GM19099 (cell line): ENCODE data around the gene NCKAP5.

Source experiments
- POLR2A ChIP-seq: IDR thresholded peaks from 3 replicates; pipeline ENCODE4 v1.6.1; 2011; ENCODE audit warnings: low read depth; ENCODE audit not compliant: insufficient read length; ENCODE audit errors: extremely low read depth

NCKAP5 gene

DNA sequence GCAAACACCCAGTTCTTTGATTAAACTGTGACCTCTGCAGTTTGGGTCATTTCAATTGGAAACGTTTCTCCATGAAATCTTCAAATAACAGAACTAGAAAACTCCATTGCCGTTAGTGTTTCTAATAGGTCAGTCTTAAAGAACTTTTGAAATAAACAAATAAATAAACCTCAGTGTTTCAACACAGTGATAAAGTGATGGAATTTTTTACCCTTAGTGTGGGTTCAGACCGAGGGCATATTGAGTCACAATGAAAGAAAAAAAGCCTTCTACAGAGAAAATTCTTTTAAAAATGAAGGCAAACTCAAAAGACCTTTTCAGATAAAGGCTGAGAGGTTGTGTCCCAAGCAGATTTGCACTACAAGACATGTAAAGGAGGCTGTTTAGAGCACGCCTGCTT lies 149.6 kb downstream of the NCKAP5 start:
- no peak for TF ChIP-seq POLR2A

DNA sequence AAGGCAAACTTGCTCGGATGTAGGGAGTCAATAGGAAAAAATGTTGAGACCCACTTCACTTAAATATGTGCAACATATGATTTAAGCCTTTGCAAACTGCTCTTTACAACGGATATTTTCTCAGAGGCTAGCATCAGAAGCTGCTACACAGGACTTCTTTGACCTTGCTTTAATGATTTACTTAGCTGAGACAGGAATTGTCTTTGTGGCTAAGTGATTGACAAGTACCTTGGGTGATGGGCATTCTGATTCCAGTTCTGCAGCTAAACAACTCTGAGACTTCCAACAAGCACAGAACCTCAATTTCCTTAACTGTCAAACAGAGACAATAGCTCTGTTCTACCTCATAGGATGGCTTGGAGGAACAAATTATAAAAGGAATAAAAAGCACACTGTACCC lies 150.2 kb downstream of the NCKAP5 start:
- TF ChIP-seq POLR2A: no peak

DNA sequence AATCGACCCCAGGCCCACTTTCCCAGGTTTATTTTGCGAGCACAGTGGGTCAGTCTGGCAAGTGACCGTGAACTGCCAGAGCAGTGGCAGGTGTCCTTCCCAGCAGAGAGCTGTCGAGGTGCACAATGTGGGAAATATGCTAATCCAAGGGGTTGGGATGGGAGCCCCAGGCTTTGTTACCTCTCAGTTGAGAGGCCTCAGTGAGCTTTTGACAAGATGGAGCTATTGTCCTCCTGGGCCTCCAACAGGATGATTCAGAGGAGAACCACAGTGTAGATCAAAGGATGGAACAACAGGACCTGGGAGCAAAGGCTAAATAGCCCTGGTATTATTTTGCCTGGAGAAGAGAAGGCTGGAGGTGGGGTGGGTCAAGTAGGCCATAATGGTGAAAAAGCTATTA lies 150.8 kb downstream of the NCKAP5 start:
- no peak for TF ChIP-seq POLR2A

DNA sequence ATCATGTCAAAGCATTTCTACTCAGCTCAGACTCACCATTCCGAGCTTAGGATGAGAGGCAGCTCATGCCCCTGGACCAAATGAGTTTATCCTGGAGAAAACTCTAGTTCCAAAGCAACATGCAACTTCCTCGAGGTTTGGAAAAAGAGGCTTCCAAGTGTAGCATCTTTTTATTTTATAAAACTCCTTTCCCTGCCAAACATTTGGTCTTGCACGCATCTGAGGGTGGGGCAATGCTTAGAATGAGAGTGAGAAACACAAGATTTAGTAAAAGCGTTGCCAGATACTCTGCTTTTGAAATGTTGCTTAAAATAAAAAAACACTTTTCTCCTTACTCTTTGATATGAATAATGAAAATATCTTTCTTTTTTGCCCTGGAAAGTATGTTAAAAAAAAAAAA lies 151.5 kb downstream of the NCKAP5 start:
- TF ChIP-seq POLR2A: no peak

DNA sequence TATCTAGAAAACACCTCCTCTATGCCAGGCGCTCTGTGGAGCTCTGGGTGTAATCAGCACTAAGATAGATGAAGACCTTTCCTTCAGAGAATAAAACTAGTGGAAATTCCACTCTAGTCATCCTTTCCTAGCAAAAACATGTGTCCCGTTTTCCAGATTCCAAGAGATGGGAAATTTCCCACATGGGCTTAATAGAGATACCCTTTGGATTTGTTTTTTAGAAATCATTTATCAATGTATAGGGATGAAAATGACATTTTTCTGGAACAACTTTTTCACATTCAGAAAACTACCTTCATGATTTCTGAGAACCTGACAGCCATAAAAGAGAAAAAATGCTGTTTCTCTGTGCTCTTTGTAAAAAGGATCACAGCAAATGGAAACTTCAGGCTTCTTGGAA lies 152.1 kb downstream of the NCKAP5 start:
- TF ChIP-seq POLR2A: no peak

DNA sequence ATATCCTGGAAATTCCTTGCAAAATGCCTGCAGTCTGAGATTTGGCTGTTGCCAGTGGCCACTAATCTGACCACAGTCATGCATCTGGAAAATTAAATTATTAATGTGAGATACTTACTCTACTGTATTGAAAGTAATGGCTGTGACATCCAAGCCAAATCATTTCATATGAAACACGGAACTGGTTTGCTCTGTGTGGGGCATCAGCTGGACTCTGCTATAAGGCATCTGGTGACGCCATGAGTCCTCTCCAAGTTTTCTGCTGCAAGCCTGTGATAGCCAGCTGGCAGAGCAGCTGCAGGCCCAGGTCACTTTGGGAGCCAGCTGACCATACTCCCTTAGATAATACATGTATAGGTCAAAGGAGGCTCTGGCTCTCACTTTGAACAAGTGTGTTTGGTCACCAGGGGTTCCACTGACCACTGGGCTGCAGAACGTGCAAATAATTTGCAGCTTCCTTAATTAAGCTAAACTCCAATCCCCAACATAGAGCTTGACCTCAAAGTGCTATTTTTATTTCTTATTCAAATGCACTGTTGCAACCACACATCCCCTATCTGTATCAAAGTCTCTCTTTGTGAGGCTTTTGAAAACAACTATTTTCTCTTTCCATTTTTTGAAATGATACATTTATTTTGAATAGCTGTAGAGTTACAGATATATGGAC lies 152.9 kb downstream of the NCKAP5 start:
- no peak for TF ChIP-seq POLR2A

DNA sequence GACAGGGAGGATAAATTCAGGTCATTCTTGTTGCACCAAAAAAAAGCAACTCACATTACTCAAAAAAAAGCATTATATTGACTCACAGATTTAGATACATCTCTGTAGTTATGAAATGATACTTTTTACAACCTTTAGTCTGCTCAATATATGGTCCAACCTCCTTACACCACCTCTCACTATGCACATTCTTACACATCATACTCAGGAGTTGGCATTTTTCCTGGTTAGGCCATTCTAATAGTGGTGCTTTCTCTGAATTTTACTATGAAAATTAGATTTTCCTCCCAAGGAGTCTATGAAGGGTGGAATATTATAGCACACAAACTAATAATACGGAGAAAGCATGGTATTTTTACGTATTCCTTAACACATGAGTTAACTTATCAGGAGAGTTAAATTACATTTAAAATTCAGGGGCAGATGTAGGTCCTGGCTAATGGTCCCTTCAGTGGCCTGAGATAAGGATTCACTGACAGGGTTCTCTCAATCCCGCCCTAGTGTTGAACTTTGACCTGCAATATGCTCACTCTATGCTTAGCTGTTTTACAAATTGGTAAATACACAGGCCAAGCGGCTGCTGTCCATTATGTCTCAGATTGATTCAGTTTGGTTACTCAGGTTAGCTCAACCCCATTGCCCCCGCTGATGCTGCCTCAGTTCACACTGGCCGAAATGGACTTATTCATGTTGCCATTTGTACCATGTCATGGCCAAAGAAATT lies 153.6 kb downstream of the NCKAP5 start:
- TF ChIP-seq POLR2A: no peak

DNA sequence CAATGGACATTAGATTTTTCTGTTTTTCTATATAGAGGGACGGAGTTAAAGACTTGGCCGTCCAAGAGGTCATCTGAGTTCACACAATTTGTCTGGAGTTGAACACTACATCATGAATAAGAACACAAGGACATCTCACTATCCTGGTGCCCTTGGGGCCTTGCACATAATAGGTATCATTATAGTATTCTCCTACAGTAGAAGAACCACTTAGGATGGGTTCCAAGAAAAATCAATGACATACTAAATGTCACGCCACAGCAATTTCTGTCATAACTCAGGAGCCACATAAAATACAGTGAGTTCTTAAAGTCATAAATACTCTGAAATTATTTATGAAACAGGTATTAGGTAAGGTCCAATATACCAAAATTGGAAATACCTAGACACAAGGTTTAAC lies 154.4 kb downstream of the NCKAP5 start:
- TF ChIP-seq POLR2A: no peak

DNA sequence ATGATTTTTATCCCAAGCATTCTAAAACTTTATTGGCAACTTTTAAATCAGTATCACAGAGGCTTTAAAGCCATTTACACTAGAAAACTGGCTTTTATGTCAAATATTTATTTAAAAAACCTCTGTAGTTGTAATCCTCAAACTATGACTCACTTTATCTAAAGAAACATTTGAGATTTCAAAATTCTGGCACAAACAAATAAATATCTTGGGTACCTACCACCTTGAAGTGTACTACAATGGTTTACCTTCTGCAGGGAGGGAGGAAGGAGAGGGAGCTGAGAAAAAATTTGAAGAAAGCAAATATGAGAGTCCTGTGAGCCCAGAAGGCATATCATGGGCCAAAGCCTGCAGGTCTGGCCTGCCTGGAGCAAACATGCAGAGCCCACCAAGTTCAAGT lies 155.6 kb downstream of the NCKAP5 start:
- no peak for TF ChIP-seq POLR2A

DNA sequence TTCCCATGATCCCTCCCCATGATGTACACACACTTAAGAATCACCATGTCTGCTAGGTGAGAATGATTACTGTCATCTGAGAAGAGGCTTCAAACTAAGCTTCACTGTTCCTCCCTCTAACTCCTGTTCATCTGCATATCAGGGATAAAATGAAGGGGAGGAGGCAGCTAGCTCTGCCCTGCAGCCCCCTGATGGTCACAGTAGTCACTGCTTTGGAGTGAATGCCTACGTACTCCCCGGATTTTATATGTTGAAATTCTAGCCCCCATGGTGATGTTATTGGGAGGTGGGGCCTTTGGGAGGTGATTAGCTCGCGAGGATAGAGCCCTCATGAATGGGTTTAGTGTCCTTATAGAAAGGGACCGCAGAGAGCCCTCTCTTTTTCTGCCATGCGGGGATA lies 156.4 kb downstream of the NCKAP5 start:
- no peak for TF ChIP-seq POLR2A

DNA sequence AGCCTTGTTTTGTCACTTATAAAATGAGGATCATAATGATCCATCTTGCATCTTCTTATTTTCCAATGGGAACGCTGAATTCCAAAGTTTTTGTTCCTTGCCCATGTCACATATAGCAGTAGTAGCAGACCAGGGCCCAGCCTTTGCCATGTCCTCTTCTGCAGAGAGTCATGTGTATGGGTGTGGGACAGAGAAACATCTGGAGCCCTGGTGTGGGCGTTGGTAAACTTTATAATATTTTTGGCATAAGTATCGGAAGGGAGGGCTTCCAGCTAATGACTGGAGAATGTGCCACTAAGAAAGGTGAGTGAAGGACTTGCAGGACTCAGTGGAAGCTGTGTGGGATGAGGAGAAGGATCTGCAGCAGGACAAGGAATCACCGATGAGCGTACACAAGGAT lies 157.2 kb downstream of the NCKAP5 start:
- no peak for TF ChIP-seq POLR2A

DNA sequence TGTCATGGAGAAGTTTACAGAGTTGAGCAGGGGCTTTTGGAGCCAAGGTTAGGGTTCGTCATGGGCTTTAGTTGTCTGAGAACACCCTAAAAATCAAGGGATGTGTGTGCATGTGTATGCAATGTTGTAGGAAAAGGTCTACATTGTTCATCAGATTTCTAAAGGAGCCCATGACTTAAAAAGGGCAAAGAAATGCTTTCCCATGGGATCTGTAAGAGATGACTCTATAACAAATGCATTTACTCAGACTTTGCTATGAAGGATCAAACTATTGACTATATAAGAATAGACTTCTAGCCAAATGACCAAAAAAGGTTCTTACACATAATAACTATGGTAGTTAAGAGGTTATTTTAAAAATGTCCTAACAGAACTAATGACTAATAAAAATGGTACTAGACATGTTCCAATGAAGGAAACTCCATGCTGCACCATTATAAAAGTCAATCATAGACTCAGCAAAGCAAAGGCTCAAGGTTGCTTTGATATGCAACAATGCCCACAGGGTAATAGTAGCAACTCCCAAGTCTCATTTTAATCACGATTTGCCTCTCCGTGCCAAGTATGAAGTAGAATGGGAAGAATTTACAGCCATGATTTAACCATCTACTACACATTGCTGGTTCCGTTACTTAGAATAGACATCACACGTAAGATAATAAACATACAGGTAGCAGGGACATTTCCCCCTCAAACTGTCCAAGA lies 158.5 kb downstream of the NCKAP5 start:
- no peak for TF ChIP-seq POLR2A

DNA sequence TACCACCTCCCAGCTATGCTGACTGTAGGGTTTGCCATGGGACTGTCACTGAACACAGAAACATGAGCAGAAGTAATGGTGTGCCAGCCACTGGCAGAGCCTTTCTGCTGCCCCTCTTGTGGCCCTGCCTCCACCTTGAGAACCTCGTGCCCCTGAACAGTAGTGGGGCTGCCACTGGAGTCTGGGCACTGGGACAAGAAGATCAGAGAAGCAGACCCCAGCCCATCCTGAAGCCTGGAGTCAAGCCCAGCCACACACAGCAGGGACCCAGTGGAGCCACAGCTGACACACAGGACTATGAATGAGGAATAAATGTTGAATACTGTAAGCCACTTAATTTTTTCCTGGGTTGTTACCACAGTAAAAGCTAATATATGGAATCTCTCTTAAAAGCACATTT lies 159.6 kb downstream of the NCKAP5 start:
- no peak for TF ChIP-seq POLR2A

DNA sequence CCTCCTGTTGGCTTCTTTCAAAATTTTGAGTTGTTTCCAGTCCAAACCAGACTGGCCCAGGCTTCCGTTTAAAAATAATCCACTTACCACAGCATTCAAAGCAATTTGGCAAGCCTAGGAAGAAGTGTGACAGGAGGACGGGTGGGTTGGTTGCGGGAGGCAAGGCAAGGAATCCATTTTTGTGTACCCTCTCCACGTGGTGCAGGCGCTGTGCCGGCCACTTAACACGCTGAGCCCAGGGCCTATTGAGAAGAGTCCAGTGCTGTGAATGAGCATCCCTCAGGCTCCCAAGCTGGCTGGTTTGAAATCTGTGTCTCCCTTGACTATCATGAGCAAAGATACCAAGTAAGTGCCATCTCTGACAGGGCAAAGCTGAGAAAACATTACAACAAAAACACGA lies 160.9 kb downstream of the NCKAP5 start:
- no peak for TF ChIP-seq POLR2A

DNA sequence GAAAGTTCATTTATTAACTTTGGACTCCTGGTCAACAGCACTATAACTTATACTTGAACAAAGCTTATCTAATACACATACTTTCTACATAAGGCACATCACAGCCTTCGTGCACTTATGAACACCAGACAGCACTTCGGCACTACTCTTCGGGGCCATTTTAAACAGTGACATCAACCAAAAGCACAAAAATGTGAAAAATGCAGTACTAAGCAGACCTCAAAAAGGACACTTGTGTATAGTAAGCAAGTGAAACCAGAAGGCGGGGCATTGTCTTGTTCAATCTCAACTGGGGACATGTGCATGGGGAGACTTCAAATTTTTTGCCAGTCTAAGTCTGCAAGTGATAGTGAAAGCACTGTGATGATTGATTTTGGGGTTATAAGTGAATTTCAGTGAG lies 163.0 kb downstream of the NCKAP5 start:
- no peak for TF ChIP-seq POLR2A

DNA sequence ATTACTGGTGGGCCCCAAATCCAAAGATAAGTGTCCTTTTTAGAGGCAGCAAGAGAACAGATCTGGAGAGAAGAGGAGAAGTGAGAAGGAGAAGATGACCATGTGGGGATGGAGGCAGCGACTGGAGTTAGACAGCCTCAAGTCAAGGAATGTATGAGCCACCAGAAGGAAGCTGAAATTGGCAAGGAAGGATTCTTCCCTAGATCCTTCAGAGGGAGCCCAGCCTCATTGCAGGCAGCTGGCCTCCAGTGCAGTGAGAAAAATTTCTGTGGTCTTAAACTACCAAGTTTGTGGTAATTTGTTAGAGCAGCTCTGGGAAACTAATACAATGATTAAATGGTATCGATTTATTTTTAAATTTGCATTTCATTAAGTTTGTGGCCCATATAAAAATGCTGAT lies 167.9 kb downstream of the NCKAP5 start:
- no peak for TF ChIP-seq POLR2A
